Central memory CD4-positive, alpha-beta T cell (primary cell): ENCODE results near the gene GPR78.

Experiments
- DNase-seq: peaks from one replicate; pipeline ENCODE4 v3.0.0; 2022
- total RNA-seq, 3 experiments: gene quantifications; one replicate each; lab custom pipeline; 2026; lab: John Stamatoyannopoulos, UW

GPR78 gene
- 0 reads per million in 3 experiments for total RNA-seq

GRCh38 chr4:8580321-8581093 lies at the start of gene GPR78:
TSS of gene GPR78 (plus strand) at chr4:8580392. CDS start at chr4:8580983, 591 bp downstream.
- DNase-seq: no peak

- DNase-seq: no peak
Measured at GRCh38 chr4:8532245-8532781, 47.9 kb upstream of the GPR78 start.

- DNase-seq: no peak
Measured at GRCh38 chr4:8533274-8533865, 46.8 kb upstream of the GPR78 start.

- no peak for DNase-seq
Measured at GRCh38 chr4:8534129-8534528, 46.1 kb upstream of the GPR78 start.

GRCh38 chr4:8534611-8535010 lies 45.6 kb upstream of the GPR78 start:
- DNase-seq: no peak

GRCh38 chr4:8536467-8536866 lies 43.7 kb upstream of the GPR78 start:
- no peak for DNase-seq

- DNase-seq: no peak
Measured at GRCh38 chr4:8537041-8537461, 43.1 kb upstream of the GPR78 start.

- DNase-seq: no peak
Measured at GRCh38 chr4:8538076-8538702, 42.0 kb upstream of the GPR78 start.

- no peak for DNase-seq
Measured at GRCh38 chr4:8538703-8539567, 41.3 kb upstream of the GPR78 start.

- no peak for DNase-seq
Measured at GRCh38 chr4:8539661-8540060, 40.5 kb upstream of the GPR78 start.

- DNase-seq: no peak
Measured at GRCh38 chr4:8540072-8540471, 40.1 kb upstream of the GPR78 start.

GRCh38 chr4:8540586-8540985 lies 39.6 kb upstream of the GPR78 start:
- no peak for DNase-seq

- no peak for DNase-seq
Measured at GRCh38 chr4:8540991-8541390, 39.2 kb upstream of the GPR78 start.

GRCh38 chr4:8541981-8542715 lies 38.0 kb upstream of the GPR78 start:
- DNase-seq: no peak

- DNase-seq: no peak
Measured at GRCh38 chr4:8542776-8543525, 37.2 kb upstream of the GPR78 start.

- no peak for DNase-seq
Measured at GRCh38 chr4:8543623-8544022, 36.6 kb upstream of the GPR78 start.

- DNase-seq: no peak
Measured at GRCh38 chr4:8544282-8544681, 35.9 kb upstream of the GPR78 start.

GRCh38 chr4:8544741-8545438 lies 35.3 kb upstream of the GPR78 start:
- DNase-seq: no peak

- DNase-seq: no peak
Measured at GRCh38 chr4:8545439-8545765, 34.8 kb upstream of the GPR78 start.

- no peak for DNase-seq
Measured at GRCh38 chr4:8546766-8547107, 33.5 kb upstream of the GPR78 start.
